ENCODE data around the gene WDR45. TPM values are rescaled to one million over a fixed set of nuclear protein-coding genes. Genes with fewer than 3 reads are reported as not detected.
A peak's percentile ranks its signal among the peaks of the same experiment; 100 is the strongest.
"Not testable (repeated sequence)": the region's sequence is repeated elsewhere in the genome, so short reads cannot be mapped to it uniquely, and the experiment has no call there.

The WDR45 gene
- total RNA-seq (2014; rRNA removed; shearing (Covaris generic)) = 28.5 and 33.6 TPM in 2 replicates

DNA sequence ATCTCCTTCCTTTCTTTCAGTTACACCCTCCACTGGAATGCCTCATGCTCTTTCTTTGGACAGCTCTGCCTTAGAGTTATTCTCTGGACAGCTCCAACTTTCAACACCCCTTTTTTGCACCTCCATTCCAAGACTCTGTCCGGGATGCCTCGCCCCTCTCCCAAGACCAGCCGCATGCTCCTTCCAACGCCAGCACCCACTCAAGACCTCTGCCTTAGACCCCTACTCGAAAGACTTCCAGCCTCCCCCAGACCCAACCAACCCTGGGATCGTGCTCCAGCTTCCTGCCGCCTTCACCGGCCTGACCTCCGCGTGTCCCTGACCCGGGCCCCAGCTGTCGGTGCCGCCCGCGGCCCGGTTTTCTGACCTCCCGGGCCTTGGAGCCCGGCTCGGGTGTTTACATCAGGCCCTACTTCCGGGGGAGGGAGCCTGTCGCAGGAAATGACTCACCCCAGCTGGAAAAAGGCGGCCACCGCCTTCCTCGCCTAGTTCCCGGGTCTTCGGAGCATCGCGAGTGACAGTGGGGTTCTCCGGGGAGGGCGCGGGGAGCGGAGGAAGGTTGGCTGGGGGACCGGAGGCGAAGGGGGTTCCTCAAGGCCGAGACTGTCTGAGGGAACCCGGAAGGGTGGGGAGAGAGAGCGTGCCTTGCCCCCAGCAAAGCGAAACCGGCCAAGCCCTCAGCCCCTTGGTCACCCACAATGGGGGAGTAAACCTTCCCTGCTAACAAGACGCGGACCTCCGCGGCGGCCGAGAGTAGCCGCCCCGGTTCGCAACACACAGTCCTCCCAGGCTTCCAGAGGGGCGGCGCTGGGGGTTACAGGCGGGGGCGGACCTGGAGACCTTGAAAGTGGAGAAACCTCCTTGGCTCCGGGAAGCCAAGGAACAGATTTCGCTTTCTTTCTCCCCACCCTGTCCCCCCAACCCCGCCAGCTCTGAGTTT, at the start of gene WDR45:
Gene WDR45 (minus strand): TSS at position 399 of the 940 bp plus-strand sequence. CDS start 1,792 bp downstream, outside the sequence.
- Histone ChIP-seq H3K4me3 (ENCODE audit: insufficient read depth, low read depth, low read length) (peak within 1 kb of the TSS; percentile 67), H3K27me3 (ENCODE audit: control insufficient read depth, insufficient read depth, low read length) (no peaks in the 10 kb centered on the region), H3K36me3 (replicated peaks; ENCODE audit: control insufficient read depth, insufficient read depth, low read length) (no peaks in the 10 kb centered on the region; the same call in 1 of the 2 replicates)
- DNase-seq = peak; percentile 95

DNA sequence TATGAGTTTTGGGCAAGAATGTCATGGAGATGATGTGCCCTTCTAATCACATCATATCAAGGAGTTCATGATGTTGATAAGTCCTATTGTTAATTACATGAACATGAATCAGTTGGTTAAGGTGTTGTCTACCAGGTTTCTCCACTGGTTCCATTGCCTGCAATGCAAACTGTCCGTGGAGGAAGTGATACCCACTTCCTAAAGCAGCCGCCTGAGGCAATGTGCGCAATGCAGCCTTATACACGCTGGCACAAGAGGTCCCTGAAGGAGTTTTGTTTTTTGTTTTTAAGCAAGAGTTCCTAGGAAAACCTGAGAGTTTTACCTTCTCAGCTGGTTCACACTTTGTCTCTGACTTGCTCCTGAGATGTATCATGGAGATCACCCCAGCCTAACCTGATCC, 49.7 kb upstream of the WDR45 start:
- Histone ChIP-seq H3K4me3 (ENCODE audit: insufficient read depth, low read depth, low read length) (no peak overlapping the region), H3K36me3 (replicated peaks; ENCODE audit: control insufficient read depth, insufficient read depth, low read length) (no peaks in the 10 kb centered on the region), H3K27me3 (ENCODE audit: control insufficient read depth, insufficient read depth, low read length) (no peaks in the 10 kb centered on the region)
- DNase-seq = no peak

DNA sequence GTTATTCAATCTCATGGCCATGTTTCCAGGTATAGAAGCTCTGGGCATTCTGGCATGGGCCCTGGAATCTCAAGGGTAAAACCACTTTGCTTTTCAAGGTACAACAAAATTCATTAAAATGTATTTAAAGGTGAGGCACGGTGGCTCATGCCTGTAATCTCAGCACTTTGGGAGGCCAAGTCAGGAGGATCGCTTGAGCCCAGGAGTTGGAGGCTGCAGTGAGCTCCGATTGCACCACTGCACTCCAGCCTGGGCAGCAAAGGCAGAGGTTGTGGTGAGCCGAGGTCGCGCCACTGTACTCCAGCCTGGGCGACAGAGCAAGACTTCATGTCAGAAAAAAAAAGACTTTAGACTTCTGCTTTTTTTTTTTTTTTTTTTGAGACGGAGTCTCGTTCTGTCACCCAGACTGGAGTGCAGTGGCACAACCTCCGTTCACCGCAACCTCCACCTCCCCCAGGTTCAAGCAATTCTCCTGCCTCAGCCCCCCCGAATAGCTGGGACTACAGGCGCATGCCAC, 48.1 kb upstream of the WDR45 start:
- H3K36me3 ChIP-seq (replicated peaks; ENCODE audit: control insufficient read depth, insufficient read depth, low read length); DNase-seq; H3K27me3 ChIP-seq (ENCODE audit: control insufficient read depth, insufficient read depth, low read length); H3K4me3 ChIP-seq (ENCODE audit: insufficient read depth, low read depth, low read length): not testable (repeated sequence)

DNA sequence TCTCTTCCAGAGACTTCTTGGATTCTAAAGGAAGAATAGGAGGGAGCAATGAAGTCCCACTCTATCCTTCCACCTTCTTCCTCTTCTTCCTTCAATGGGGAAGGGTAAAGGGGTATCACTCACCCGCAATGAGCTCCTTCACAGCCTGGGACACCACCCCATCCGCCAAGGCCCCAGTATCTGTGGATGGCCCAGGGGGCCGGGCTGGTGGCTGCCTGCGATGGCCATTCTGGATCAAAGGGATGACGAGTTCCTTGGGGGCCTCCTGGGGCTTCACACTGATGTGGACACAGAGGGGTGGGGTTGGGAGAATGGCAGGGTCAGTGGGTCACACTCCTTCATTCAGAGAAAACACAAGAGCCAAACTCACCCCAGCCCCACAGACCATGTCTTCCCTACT, 42.8 kb upstream of the WDR45 start:
- H3K4me3 ChIP-seq (ENCODE audit: insufficient read depth, low read depth, low read length) = peak overlapping the region; percentile 69; the same call in 1 of the 2 replicates
- peaks cover 6% of the 10 kb centered on the region for H3K36me3 ChIP-seq (replicated peaks; ENCODE audit: control insufficient read depth, insufficient read depth, low read length)
- DNase-seq = no peak
- no peaks in the 10 kb centered on the region for H3K27me3 ChIP-seq (ENCODE audit: control insufficient read depth, insufficient read depth, low read length)

DNA sequence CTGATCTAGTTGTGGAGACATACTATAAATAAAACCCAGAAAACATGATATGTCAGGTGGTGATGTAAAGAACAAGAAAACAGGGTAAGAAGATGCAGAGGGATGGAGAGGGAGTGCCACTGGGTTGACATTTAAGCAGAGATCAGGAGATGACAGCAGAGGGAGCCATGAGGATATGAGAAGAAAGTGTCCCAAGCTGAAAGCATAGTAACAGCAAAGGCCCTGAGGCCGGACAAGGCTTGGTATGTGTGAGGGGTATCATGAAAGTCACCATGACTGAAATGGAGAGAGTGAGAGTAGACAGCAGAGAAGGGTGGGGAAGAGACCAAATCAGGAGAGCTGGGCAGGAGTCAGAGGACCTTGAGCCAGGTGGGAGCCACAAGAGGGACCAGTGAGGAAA, 40.4 kb upstream of the WDR45 start:
- H3K4me3 ChIP-seq (ENCODE audit: insufficient read depth, low read depth, low read length) = no peak overlapping the region
- no peaks in the 10 kb centered on the region for H3K27me3 ChIP-seq (ENCODE audit: control insufficient read depth, insufficient read depth, low read length)
- peaks cover 12% of the 10 kb centered on the region for H3K36me3 ChIP-seq (replicated peaks; ENCODE audit: control insufficient read depth, insufficient read depth, low read length)
- no peak for DNase-seq

DNA sequence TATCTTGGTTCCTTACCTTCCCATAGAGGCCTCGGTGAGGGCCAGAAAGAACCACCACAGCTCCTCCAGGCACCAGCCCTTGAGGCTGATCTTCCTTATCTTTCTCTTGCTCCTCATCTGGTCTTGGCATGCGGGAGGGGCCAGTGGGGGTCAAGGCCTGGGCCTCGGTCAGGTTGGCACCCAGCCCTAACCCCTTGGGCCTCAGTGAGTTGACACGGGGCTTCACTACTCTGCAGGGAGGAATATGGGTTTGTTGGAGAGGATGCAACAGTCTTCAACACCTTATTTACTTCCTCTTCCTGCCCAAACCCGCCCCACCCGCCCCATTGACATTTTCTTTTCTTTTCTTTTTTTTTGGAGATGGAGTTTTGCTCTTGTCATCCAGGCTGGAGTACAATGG, 37.9 kb upstream of the WDR45 start:
- peaks cover 12% of the 10 kb centered on the region for H3K36me3 ChIP-seq (replicated peaks; ENCODE audit: control insufficient read depth, insufficient read depth, low read length)
- H3K27me3 ChIP-seq (ENCODE audit: control insufficient read depth, insufficient read depth, low read length) = no peaks in the 10 kb centered on the region
- no peak overlapping the region for H3K4me3 ChIP-seq (ENCODE audit: insufficient read depth, low read depth, low read length)
- no peak for DNase-seq

DNA sequence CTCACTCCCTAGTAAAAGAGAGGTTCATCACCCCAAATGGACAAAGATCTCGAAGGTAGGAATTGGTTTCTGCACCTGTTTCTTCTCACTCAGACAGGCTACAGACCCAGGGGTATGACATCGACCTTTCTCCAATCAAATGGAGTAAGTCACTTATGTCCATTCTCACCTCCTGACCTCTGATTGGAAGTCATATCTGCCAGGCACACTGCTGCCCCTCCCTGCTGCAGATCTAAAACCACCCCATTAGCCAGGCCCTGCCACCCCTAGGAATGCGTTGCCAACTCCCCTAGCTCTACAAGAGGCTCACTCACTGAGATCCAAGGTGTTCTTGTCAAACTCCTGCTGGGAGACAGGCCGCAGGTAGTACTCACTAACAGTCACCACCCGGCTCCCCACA, 37.0 kb upstream of the WDR45 start:
- H3K27me3 ChIP-seq (ENCODE audit: control insufficient read depth, insufficient read depth, low read length) = no peaks in the 10 kb centered on the region
- H3K36me3 ChIP-seq (replicated peaks; ENCODE audit: control insufficient read depth, insufficient read depth, low read length) = peaks cover 12% of the 10 kb centered on the region
- DNase-seq = no peak
- H3K4me3 ChIP-seq (ENCODE audit: insufficient read depth, low read depth, low read length) = no peak overlapping the region

DNA sequence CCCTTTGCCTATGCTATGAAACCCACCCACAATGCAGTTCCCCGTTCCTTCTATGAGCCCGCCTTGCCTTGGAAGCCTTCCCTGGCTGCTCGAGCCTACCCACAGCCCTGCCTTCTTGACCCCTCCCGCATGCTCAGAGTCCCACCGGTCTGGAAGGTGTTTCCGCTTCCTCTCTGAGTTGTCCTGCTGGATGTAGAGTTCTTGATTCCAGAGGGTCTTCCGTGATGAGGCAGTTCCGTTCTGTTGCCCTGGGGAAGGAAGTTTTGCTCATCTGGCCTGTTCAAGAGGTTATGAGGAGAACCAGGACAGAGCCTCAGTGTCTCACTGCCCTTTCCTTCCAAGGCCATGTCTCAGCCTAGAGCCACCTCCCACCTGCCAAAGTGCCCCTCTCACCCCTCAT, 36.4 kb upstream of the WDR45 start:
- no peak overlapping the region for H3K4me3 ChIP-seq (ENCODE audit: insufficient read depth, low read depth, low read length)
- H3K36me3 ChIP-seq (replicated peaks; ENCODE audit: control insufficient read depth, insufficient read depth, low read length) = peaks cover 10% of the 10 kb centered on the region
- H3K27me3 ChIP-seq (ENCODE audit: control insufficient read depth, insufficient read depth, low read length) = no peaks in the 10 kb centered on the region
- DNase-seq = no peak

DNA sequence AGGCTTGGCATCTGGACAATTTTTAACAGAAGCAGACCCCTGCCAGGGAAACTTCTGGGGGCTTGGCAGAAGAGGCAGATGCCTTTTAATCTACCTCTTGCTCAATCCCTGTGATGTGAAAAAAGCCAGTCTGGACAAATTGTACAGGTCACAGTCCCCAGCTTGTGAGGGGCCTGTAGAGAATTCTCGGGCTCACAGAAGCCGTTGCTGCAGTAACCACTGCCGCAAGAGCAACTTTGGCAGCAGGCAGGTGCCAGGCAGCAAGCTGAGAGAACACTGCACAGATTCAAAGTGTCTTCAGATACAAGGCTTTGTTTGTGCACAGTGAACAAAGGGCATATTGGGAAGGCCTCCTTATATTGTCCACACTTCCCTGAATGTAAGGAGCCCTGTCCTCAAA, 32.1 kb upstream of the WDR45 start:
- Histone ChIP-seq H3K4me3 (ENCODE audit: insufficient read depth, low read depth, low read length) (no peak overlapping the region), H3K36me3 (replicated peaks; ENCODE audit: control insufficient read depth, insufficient read depth, low read length) (peaks cover 5% of the 10 kb centered on the region), H3K27me3 (ENCODE audit: control insufficient read depth, insufficient read depth, low read length) (no peaks in the 10 kb centered on the region)
- no peak for DNase-seq

DNA sequence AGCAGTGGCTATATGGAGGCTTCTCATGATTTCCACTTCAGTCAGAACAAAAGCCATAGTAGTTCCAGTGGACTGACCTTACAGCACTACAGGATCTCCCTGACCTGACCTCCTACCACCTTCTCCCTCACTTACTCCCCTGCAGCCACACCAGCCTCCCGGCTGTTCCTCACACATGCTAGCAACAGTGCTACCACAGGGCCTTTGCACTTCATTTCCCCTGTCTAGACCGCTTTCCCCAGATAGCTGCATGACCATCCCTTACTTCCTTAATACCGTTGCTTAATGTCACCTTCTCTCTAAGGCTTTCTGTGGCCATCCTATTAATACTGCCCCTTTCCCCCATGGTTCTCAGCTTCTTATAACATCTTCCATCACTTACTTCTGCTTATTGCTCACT, 30.7 kb upstream of the WDR45 start:
- Histone ChIP-seq H3K4me3 (ENCODE audit: insufficient read depth, low read depth, low read length) (no peak overlapping the region), H3K36me3 (replicated peaks; ENCODE audit: control insufficient read depth, insufficient read depth, low read length) (no peaks in the 10 kb centered on the region; the same call in none of the 2 replicates), H3K27me3 (ENCODE audit: control insufficient read depth, insufficient read depth, low read length) (no peaks in the 10 kb centered on the region)
- no peak for DNase-seq

DNA sequence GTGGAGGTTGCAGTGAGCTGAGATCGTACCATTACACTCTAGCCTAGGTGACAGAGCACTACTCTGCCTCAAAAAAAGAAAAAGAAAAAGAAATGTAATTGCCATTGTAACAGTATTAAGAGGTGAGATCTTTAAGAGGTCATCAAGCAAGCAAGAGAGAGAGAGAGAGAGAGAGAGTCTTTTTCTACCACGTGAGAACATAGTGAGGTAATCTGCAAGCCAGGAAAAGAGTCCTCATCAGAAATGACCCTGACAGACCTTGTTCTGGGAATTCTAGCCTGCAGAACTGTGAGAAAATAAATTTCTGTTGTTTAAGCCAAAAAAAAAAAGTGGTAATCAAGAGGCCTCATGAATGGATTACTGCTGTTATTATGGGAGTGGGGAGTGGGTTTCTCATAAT, 29.0 kb upstream of the WDR45 start:
- DNase-seq = no peak
- H3K36me3 ChIP-seq (replicated peaks; ENCODE audit: control insufficient read depth, insufficient read depth, low read length) = no peaks in the 10 kb centered on the region; the same call in none of the 2 replicates

DNA sequence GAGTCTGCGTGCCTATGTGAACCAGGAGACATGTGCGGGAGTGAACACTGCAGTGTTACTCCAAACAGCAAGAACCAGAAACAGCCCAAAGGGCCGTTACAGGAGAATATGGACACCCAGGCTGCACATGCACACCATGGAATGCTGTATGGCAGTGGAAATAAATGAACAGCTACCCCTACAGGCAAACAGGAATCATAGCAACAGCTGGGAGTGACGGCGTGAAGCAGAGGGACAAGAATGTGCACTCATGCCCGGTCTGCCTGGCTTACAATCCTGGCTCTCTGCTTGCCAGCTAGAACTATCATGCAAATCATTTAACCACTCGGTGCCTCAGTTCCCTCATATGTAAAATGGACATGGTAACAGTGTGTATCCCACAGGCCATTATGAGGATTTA, 27.2 kb upstream of the WDR45 start:
- H3K27me3 ChIP-seq (ENCODE audit: control insufficient read depth, insufficient read depth, low read length) = no peaks in the 10 kb centered on the region
- H3K4me3 ChIP-seq (ENCODE audit: insufficient read depth, low read depth, low read length) = no peak overlapping the region
- DNase-seq = peak; percentile 74
- H3K36me3 ChIP-seq (replicated peaks; ENCODE audit: control insufficient read depth, insufficient read depth, low read length) = no peaks in the 10 kb centered on the region; the same call in 1 of the 2 replicates

More for the DNA sequence above, 29.0 kb upstream of the WDR45 start:
- Histone ChIP-seq H3K27me3 (ENCODE audit: control insufficient read depth, insufficient read depth, low read length) (no peaks in the 10 kb centered on the region), H3K4me3 (ENCODE audit: insufficient read depth, low read depth, low read length) (no peak overlapping the region)

DNA sequence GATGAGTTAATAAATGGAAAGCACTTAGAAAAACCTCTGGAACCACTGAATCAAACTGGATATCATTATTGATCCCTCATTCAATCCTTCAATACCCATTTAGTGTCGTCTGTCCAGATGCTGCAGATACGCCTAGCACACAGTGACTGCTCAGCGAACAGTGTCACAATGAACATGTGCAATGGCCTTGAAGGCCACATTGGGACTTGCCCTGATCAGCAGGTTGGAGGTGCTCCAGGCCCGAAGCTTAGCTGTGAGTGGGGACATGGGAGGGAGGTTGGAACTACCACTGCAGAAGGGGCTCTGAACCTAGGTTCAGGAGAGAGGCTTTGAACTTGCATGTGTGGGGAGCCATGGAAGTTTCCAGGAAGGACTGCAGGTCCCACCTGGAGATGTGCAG, 26.6 kb upstream of the WDR45 start:
- H3K36me3 ChIP-seq (replicated peaks; ENCODE audit: control insufficient read depth, insufficient read depth, low read length) = no peaks in the 10 kb centered on the region
- no peak for DNase-seq
- H3K27me3 ChIP-seq (ENCODE audit: control insufficient read depth, insufficient read depth, low read length) = no peaks in the 10 kb centered on the region
- no peak overlapping the region for H3K4me3 ChIP-seq (ENCODE audit: insufficient read depth, low read depth, low read length)

DNA sequence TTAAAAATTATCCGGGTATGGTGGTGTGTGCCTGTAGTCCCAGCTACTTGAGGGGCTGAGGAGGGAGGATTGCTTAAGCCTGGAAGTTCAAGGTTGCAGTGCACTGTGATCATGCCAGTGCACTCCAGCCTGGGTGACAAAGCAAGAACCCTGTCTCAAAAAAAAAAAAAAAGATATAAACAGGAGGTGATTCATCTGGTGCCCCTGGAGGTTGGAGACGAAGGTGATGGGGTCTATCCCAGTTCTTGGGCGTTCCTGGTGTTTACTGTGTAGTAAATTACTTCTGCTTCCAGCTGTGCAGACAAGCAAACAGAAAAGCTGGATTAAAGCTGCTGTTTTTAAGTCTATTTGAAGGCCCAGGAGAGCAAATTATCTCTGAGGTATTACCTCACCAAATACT, 23.9 kb upstream of the WDR45 start:
- DNase-seq = no peak
- Histone ChIP-seq H3K27me3 (ENCODE audit: control insufficient read depth, insufficient read depth, low read length) (no peaks in the 10 kb centered on the region), H3K36me3 (replicated peaks; ENCODE audit: control insufficient read depth, insufficient read depth, low read length) (no peaks in the 10 kb centered on the region), H3K4me3 (ENCODE audit: insufficient read depth, low read depth, low read length) (no peak overlapping the region)

DNA sequence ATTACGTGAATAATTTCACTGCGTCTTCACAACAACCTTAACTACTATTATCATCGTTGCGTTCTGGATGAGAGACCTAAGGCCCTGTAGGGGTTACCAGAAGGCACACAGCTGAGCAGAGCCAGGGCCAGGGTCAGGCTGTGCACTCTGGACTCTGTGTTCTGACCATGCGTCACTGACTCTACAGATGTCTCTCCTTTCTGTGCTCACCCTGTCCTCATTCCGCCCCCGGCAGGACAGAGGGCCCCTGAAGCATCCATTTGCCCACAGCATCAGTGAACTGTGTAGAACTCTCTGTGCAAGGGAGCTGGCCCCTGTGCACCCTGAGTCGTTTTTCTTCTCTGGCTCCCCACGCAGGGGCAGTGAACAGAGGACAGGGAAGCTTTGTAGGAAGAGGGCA, 22.5 kb upstream of the WDR45 start:
- H3K27me3 ChIP-seq (ENCODE audit: control insufficient read depth, insufficient read depth, low read length) = no peaks in the 10 kb centered on the region
- DNase-seq = no peak
- H3K36me3 ChIP-seq (replicated peaks; ENCODE audit: control insufficient read depth, insufficient read depth, low read length) = no peaks in the 10 kb centered on the region
- H3K4me3 ChIP-seq (ENCODE audit: insufficient read depth, low read depth, low read length) = no peak overlapping the region

All from H7 (cell line).